A549 (cell line): Measurements from ENCODE around the gene POP5. TPM values are rescaled to one million over a fixed set of nuclear protein-coding genes. Genes with fewer than 3 reads are reported as not detected.

Experiments used
- ATAC-seq, 2 experiments: fragments of 200-7000 bp in 1 of 2; fragments of >200 bp in 1 of 2; cut with Nextera tagmentation in 1 of 2; cut with Tn5 transposase in 1 of 2; 3 replicates each; pipeline versions ENCODE4 v1.8.0 to v1.9.1; 2018 to 2020; ENCODE audit warnings: mild to moderate bottlenecking in 1 of 2, moderate library complexity in 1 of 2
- CTCF ChIA-PET: fragments of 300-600 bp; sonication (Branson Sonifier 250); formaldehyde crosslinking; extraction: SDS; loops from one replicate; lab custom pipeline; 2021; ENCODE audit warnings: antibody characterized with exemption, inconsistent platforms; lab: Yijun Ruan, JAX
- POLR2A ChIA-PET: fragments of 350-600 bp; formaldehyde crosslinking; extraction: SDS; loops from one replicate; lab custom pipeline; 2021; ENCODE audit warnings: antibody characterized with exemption, inconsistent platforms; lab: Yijun Ruan, JAX
- DNase-seq, 2 experiments: peaks; one replicate each; pipeline versions ENCODE4 v3.0.0 to v3.0.0-alpha.2; 2011 to 2016; ENCODE audit warnings: low read depth in 1 of 2, low spot score in 1 of 2
- FAIRE-seq: peaks from 2 replicates; lab custom pipeline; 2011; peaks lifted over from hg19 to GRCh38; lab: Jason Lieb, UNC
- H3K27ac ChIP-seq, 2 experiments: fragments of >200 bp; sonication (Bioruptor Twin); formaldehyde crosslinking; 3 replicates each; pipeline ENCODE4 v1.5.1; 2016 to 2017
- H3K4me1 ChIP-seq: fragments of >200 bp; sonication (Bioruptor Twin); formaldehyde crosslinking; 3 replicates; pipeline ENCODE4 v1.6.1; 2016
- H3K4me2 ChIP-seq: fragments of >200 bp; sonication (Bioruptor Twin); formaldehyde crosslinking; 3 replicates; pipeline ENCODE4 v1.6.1; 2016
- H3K4me3 ChIP-seq: fragments of >200 bp; sonication (Bioruptor Twin); formaldehyde crosslinking; 3 replicates; pipeline ENCODE4 v1.5.1; 2016
- H3K9me3 ChIP-seq: fragments of >200 bp; sonication (Bioruptor Twin); formaldehyde crosslinking; 3 replicates; pipeline ENCODE4 v1.6.1; 2016
- CBX2 ChIP-seq: fragments of 200-600 bp; sonication (generic); IDR thresholded peaks from 2 replicates; pipeline ENCODE4 v1.6.1; 2016; ENCODE audit warnings: low read depth, mild to moderate bottlenecking, borderline replicate concordance
- CBX8 ChIP-seq: fragments of 200-600 bp; sonication (generic); IDR thresholded peaks from 2 replicates; pipeline ENCODE4 v1.6.1; 2016
- CHD4 ChIP-seq: fragments of 200-600 bp; sonication (generic); IDR thresholded peaks from 2 replicates; pipeline ENCODE4 v1.6.1; 2016; ENCODE audit warnings: antibody characterized with exemption, mild to moderate bottlenecking, borderline replicate concordance
- FOSB ChIP-seq: fragments of 250-450 bp; sonication (Bioruptor Pico); IDR thresholded peaks from 2 replicates; pipeline ENCODE4 v1.5.0; 2020; ENCODE audit warnings: mild to moderate bottlenecking, moderate library complexity
- HOXB5 ChIP-seq: fragments of 250-450 bp; sonication (Bioruptor Pico); IDR thresholded peaks from 2 replicates; pipeline ENCODE4 v1.5.0; 2020; ENCODE audit warnings: mild to moderate bottlenecking, moderate library complexity
- JUN ChIP-seq, 2 experiments: fragments of >200 bp; sonication (Bioruptor Twin); formaldehyde crosslinking; IDR thresholded peaks; 2 replicates in 1 of 2; 3 replicates in 1 of 2; pipeline ENCODE4 v1.6.1; 2016 to 2017
- KDM5A ChIP-seq: fragments of 200-600 bp; sonication (generic); IDR thresholded peaks from 2 replicates; pipeline ENCODE4 v1.6.1; 2016; ENCODE audit warnings: antibody characterized with exemption, mild to moderate bottlenecking
- NFE2L2 ChIP-seq: fragments of 150-350 bp; conservative IDR thresholded peaks from 2 replicates; pipeline ENCODE4 v1.6.1; 2014; ENCODE audit warnings: low read length
- NR3C1 ChIP-seq: fragments of >200 bp; sonication (Bioruptor Twin); formaldehyde crosslinking; IDR thresholded peaks from 3 replicates; pipeline ENCODE4 v1.6.1; 2017
- POLR2AphosphoS2 ChIP-seq: conservative IDR thresholded peaks from 2 replicates; pipeline ENCODE4 v1.6.1; 2012; ENCODE audit warnings: low read length, improper control_type of control experiment, inconsistent platforms
- RCOR1 ChIP-seq: fragments of 150-350 bp; IDR thresholded peaks from 2 replicates; pipeline ENCODE4 v1.6.1; 2014; ENCODE audit warnings: antibody characterized with exemption, low read length, low read depth
- RFX5 ChIP-seq: fragments of 450-650 bp; IDR thresholded peaks from 2 replicates; pipeline ENCODE4 v1.7.1; 2014; ENCODE audit warnings: antibody characterized with exemption, mild to moderate bottlenecking, moderate library complexity
- SREBF2 ChIP-seq: fragments of 450-650 bp; IDR thresholded peaks from 2 replicates; pipeline ENCODE4 v1.6.1; 2014; ENCODE audit warnings: mild to moderate bottlenecking, moderate library complexity
- TP53 ChIP-seq: fragments of 250-450 bp; sonication (Bioruptor Pico); IDR thresholded peaks from 2 replicates; pipeline ENCODE4 v1.5.0; 2021; ENCODE audit warnings: mild to moderate bottlenecking, moderate library complexity
- ZFP36 ChIP-seq: fragments of 450-650 bp; IDR thresholded peaks from 2 replicates; pipeline ENCODE4 v1.6.1; 2014; ENCODE audit warnings: borderline replicate concordance; ENCODE audit not compliant: partially characterized antibody
- WGBS: methylation state at CpG from one replicate; pipeline ENCODE4 v1.1.6; 2017; ENCODE audit errors: missing lambda C conversion rate; 5-methylcytosine and 5-hydroxymethylcytosine counted together
- polyA plus RNA-seq, 4 experiments: library from polyadenylated mRNA; depleted of rRNA in 3 of 4; stranded (reverse); fragments of >200 nt; fragmentation: RNase III in 1 of 4; extraction: RNeasy Plus Mini Kit Qiagen cat#74134 plus additional on column Dnase treatment in 1 of 4; gene quantifications; 2 replicates in 3 of 4; 3 replicates in 1 of 4; pipeline ENCODE4 v1.2.3, GENCODE V29; 2011 to 2017
- TF ChIP-seq, protein P1 (sequence below): IDR thresholded peaks from 2 replicates; pipeline ENCODE4 v1.6.1; 2012
- TF ChIP-seq, protein P2 (sequence below): fragments of >200 bp; sonication (Bioruptor Twin); formaldehyde crosslinking; IDR thresholded peaks from 2 replicates; pipeline ENCODE4 v1.6.1; 2016
- TF ChIP-seq, protein P3 (sequence below): IDR thresholded peaks from 2 replicates; pipeline ENCODE4 v1.6.1; 2012
- TF ChIP-seq, protein P4 (sequence below): fragments of >200 bp; sonication (Bioruptor Twin); formaldehyde crosslinking; IDR thresholded peaks from 3 replicates; pipeline ENCODE4 v1.5.1; 2016
- TF ChIP-seq, protein P5 (sequence below): fragments of >200 bp; sonication (Bioruptor Twin); formaldehyde crosslinking; IDR thresholded peaks from 3 replicates; pipeline ENCODE4 v1.6.1; 2016

The POP5 gene
- polyA plus RNA-seq, 2 of the 4 experiments (the other 2 are of a cell fraction), result 82.4 to 111 TPM

DNA sequence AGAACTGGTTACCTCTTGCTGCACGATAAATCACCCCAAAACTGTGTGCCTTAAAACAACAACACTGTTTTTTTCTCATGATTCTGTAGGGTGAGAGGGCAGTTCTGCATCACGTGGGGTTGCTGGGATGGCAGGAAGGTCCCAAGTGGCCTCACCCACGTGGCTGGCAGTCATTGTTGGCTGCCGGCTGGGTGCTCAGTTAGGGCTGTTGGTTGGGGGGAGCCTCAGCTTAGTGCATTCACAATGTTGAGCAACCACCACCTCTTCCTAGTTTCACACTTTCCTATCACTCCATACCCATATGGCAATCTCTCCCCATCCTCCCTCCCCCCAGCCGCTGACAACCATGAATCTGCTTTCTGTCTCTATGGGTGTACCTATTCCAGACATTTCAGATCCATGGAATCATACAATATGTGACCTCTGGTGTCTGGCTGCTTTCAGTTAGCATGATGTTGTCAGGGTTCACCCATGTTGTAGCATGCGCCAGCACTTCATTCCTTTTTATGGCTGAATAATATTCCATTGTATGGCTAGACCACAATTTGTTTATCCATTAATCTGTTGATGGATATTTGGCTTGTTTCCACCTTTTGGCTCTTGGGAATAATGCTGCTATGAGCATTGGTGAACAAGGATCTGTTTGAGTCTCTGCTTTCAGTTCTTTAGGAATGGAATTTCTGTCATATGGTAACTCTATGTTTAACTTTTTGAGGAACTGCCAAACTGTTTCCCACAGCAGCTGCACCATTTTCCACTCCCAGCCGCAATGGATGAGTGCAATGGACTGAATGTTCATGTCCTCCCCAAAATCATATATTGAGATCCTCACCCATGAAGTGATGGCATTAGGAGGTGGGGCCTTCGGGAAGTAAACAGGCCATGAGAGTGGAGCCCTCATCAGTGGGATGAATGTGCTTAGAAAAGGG lies 11.2 kb upstream of the POP5 start:
- no peak for FAIRE-seq

DNA sequence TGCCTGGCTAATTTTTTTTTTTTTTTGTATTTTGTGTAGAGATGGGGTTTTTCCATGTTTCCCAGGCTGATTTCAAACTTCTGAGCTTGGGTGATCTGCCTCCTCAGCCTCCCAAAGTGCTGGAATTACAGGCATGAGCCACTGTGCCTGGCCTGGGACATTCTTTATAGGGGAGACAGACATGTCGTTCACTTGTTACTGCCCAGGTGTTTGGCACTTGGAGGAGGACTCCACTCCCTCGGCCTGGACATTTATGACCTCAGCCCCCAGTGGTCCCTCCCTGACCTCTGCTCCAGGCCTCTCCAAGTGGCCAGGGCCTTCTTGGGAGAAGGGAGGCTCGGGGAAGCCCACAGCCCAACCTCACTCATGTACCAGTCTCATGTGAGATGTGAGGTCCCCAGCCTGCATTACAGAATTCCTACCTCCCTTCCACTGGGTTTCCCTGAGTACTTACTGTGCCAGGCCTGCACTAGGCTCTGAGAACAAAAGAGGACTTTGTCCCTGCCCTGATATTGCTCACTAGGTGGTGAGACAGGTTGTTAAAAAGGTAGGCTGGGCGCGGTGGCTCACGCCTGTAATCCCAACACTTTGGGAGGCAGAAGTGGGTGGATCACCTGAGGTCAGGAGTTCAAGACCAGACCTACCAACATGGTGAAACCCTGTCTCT lies 9.7 kb upstream of the POP5 start:
- FAIRE-seq, result no peak
- ChIA-PET CTCF (interaction anchor here (0.6 to 4.3 kb wide), 9 partner anchors 8 to 1091 kb away, joined by 3 to 25 read pairs (median 5); partner anchors contain the start of gene POP5), POLR2A (no interaction called here)
- no peaks in the 10 kb centered on the region for H3K9me3 ChIP-seq
- 71% methylated on average over 6 of the region's 6 CpGs for WGBS
- no peak overlapping the region for H3K4me2 ChIP-seq
- no peak overlapping the region for H3K27ac ChIP-seq
- ATAC-seq, result no peak; a peak in 2 of 6 replicates
- H3K4me1 ChIP-seq, result no peaks in the 10 kb centered on the region
- no peak overlapping the region for H3K4me3 ChIP-seq
- DNase-seq, result no peak
- TF ChIP-seq, protein P1, sequence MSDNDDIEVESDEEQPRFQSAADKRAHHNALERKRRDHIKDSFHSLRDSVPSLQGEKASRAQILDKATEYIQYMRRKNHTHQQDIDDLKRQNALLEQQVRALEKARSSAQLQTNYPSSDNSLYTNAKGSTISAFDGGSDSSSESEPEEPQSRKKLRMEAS, result no peak
- TF ChIP-seq ZFP36, result no peak
- TF ChIP-seq, protein P2, sequence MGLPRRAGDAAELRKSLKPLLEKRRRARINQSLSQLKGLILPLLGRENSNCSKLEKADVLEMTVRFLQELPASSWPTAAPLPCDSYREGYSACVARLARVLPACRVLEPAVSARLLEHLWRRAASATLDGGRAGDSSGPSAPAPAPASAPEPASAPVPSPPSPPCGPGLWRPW, result no peak
- TF ChIP-seq, protein P3, sequence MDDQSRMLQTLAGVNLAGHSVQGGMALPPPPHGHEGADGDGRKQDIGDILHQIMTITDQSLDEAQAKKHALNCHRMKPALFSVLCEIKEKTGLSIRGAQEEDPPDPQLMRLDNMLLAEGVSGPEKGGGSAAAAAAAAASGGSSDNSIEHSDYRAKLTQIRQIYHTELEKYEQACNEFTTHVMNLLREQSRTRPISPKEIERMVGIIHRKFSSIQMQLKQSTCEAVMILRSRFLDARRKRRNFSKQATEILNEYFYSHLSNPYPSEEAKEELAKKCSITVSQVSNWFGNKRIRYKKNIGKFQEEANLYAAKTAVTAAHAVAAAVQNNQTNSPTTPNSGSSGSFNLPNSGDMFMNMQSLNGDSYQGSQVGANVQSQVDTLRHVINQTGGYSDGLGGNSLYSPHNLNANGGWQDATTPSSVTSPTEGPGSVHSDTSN, result no peak
- TF ChIP-seq FOSB (CRISPR knock-in tag), result no peak
- TF ChIP-seq KDM5A, result no peak
- TF ChIP-seq SREBF2, result no peak
- TF ChIP-seq RCOR1, result no peak
- no peak for TF ChIP-seq CBX2
- no peak for TF ChIP-seq CBX8
- no peak for TF ChIP-seq HOXB5 (CRISPR knock-in tag)
- no peak for TF ChIP-seq POLR2AphosphoS2

More for the DNA sequence above, 11.2 kb upstream of the POP5 start:
- Histone ChIP-seq H3K27ac (no peak overlapping the region), H3K4me2 (no peak overlapping the region), H3K4me3 (no peak overlapping the region), H3K9me3 (no peaks in the 10 kb centered on the region), H3K4me1 (no peaks in the 10 kb centered on the region)
- no peak for TF ChIP-seq CHD4
- ChIA-PET CTCF (interaction anchor here (0.9 to 2.8 kb wide), 5 partner anchors 9 to 122 kb away, joined by 3 to 20 read pairs (median 5); partner anchors contain the start of gene POP5), POLR2A (no interaction called here)
- DNase-seq (no peak), ATAC-seq (no peak)
- WGBS, result 72% methylated on average over 8 of the region's 8 CpGs

DNA sequence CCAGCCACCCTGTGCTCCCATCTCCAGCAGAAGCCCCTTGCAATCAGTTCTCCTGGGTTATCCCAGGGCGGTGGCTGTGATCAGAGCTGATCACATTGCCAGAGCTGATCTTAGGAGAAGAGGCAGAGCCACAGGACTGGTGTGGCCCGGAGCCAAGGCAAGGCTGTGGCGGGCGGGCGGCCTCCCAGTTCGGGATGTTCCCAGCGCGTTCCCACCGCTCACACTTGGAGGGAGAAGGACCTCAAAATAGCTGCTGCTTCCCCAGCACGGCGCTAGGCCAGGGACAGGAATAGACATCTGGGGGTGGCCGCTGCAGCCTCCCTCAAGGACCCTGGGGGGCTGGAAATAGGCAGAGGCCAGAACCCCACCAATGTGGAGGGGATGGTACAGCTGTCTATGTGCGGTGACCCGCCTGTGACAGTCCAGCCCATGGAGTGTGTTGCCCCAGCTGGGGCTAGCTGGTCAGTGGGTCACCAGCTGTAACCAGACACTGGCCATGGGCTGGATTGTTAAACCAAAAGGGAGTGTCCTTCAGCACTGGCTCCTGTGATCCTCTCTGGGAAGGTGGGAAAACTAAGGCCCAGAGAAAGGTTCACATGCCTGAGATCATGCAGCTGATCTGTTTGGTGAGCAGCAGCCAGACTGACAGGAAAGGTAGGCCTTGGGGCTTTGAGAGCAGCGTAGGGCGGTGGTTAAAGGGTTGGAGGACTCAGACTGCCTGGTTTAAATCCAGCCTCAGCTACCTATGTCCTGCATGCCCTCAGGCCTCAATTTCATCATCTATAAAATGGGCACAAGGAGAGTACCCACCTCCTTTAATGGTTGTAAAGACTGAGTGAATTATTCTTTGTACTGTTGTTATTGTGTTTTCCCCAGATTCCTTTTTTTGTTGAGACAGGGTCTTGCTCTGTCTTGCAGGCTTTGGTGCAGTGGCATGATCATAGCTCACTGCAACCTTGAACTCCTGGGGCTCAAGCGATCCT lies 8.0 kb upstream of the POP5 start:
- TF ChIP-seq TP53 (CRISPR knock-in tag) (no peak), CHD4 (no peak), NR3C1 (no peak), POLR2AphosphoS2 (no peak), FOSB (CRISPR knock-in tag) (no peak), RFX5 (no peak), JUN (IDR thresholded peaks at IDR 0.05) (no peak), NFE2L2 (no peak), CBX2 (no peak)
- TF ChIP-seq, protein P4, sequence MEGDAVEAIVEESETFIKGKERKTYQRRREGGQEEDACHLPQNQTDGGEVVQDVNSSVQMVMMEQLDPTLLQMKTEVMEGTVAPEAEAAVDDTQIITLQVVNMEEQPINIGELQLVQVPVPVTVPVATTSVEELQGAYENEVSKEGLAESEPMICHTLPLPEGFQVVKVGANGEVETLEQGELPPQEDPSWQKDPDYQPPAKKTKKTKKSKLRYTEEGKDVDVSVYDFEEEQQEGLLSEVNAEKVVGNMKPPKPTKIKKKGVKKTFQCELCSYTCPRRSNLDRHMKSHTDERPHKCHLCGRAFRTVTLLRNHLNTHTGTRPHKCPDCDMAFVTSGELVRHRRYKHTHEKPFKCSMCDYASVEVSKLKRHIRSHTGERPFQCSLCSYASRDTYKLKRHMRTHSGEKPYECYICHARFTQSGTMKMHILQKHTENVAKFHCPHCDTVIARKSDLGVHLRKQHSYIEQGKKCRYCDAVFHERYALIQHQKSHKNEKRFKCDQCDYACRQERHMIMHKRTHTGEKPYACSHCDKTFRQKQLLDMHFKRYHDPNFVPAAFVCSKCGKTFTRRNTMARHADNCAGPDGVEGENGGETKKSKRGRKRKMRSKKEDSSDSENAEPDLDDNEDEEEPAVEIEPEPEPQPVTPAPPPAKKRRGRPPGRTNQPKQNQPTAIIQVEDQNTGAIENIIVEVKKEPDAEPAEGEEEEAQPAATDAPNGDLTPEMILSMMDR, result no peak
- TF ChIP-seq, protein P5, sequence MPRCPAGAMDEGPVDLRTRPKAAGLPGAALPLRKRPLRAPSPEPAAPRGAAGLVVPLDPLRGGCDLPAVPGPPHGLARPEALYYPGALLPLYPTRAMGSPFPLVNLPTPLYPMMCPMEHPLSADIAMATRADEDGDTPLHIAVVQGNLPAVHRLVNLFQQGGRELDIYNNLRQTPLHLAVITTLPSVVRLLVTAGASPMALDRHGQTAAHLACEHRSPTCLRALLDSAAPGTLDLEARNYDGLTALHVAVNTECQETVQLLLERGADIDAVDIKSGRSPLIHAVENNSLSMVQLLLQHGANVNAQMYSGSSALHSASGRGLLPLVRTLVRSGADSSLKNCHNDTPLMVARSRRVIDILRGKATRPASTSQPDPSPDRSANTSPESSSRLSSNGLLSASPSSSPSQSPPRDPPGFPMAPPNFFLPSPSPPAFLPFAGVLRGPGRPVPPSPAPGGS, result no peak
- ChIA-PET POLR2A (no interaction called here), CTCF (interaction anchor here (0.8 to 4.3 kb wide), 6 partner anchors 10 to 420 kb away, joined by 3 to 25 read pairs (median 10); no protein-coding TSS in a partner anchor)
- 91% methylated on average over 15 of the region's 17 CpGs for WGBS
- no peak overlapping the region for H3K4me3 ChIP-seq
- H3K4me1 ChIP-seq, result peaks cover under 1% of the 10 kb centered on the region; the same call in 1 of the 3 replicates
- no peak overlapping the region for H3K4me2 ChIP-seq
- no peak for FAIRE-seq
- no peak overlapping the region; a peak in 1 of 6 replicates for H3K27ac ChIP-seq
- H3K9me3 ChIP-seq, result no peaks in the 10 kb centered on the region
- no peak for DNase-seq
- no peak for ATAC-seq
